Breast epithelium (tissue), 3 donors: ENCODE results near the gene SLC66A1.

ENCODE experiments used
- CTCF ChIP-seq, 3 donors: fragments of 450-650 bp; IDR thresholded peaks; one replicate each; pipeline ENCODE4 v1.5.1; 2016 to 2017; ENCODE audit warnings: antibody characterized with exemption in 3 of 3, mild to moderate bottlenecking in 3 of 3, moderate library complexity in 3 of 3
- POLR2A ChIP-seq: fragments of 450-650 bp; IDR thresholded peaks from one replicate; pipeline ENCODE4 v1.6.1; 2016; ENCODE audit warnings: antibody characterized with exemption, mild to moderate bottlenecking, moderate library complexity

- TF ChIP-seq CTCF (IDR thresholded peaks at IDR 0.05) (no peak), POLR2A (no peak)
Measured at GRCh38 chr1:19360843-19361610, 48.9 kb downstream of the SLC66A1 start.
